ENCODE measurements around the gene OSM. TPM values are rescaled to one million over a fixed set of nuclear protein-coding genes. Genes with fewer than 3 reads are reported as not detected.
A peak's percentile ranks its signal among the peaks of the same experiment; 100 is the strongest.

Gene OSM
- total and polyA plus RNA-seq, 8 donors: 0.17 to 6.3 (median 0.58) TPM

- no peaks in the 10 kb centered on the region for H3K36me3 ChIP-seq
- ATAC-seq (no peak), DNase-seq (no peak)
- H3K9me3 ChIP-seq: no peaks in the 10 kb centered on the region
- H3K4me3 ChIP-seq: peak overlapping the region in 1 of 2 donors; percentile 47
- H3K27ac ChIP-seq: no peak overlapping the region
- TF ChIP-seq CTCF (IDR thresholded peaks at IDR 0.05): no peak
- peaks cover 0 to 54% of the 10 kb centered on the region in 2 donors for H3K27me3 ChIP-seq
- H3K4me1 ChIP-seq: peaks cover 8 to 58% of the 10 kb centered on the region in 2 donors
- intact Hi-C loops (cut with DNase I): no loop called here
Observed at GRCh38 chr22:30247561-30247960, 19.1 kb downstream of the OSM start.

GRCh38 chr22:30246814-30247376, 19.8 kb downstream of the OSM start:
- Histone ChIP-seq H3K4me3 (peak overlapping the region; percentile 34 to 47), H3K27me3 (peaks cover 0 to 54% of the 10 kb centered on the region in 2 donors), H3K36me3 (no peaks in the 10 kb centered on the region), H3K27ac (peak overlapping the region in 1 of 2 donors; percentile 50), H3K9me3 (no peaks in the 10 kb centered on the region), H3K4me1 (peaks cover 8 to 51% of the 10 kb centered on the region in 2 donors)
- peak; percentile 1 for ATAC-seq
- no peak for TF ChIP-seq CTCF (IDR thresholded peaks at IDR 0.05)
- peak in 1 of 4 donors; percentile 76 for DNase-seq
- intact Hi-C loops (cut with DNase I): no loop called here

- Histone ChIP-seq H3K27ac (peak within 1 kb of the TSS in 1 of 2 donors; percentile 50), H3K4me1 (peaks cover 8 to 47% of the 10 kb centered on the region in 2 donors), H3K9me3 (no peaks in the 10 kb centered on the region), H3K4me3 (peak within 1 kb of the TSS; percentile 34 to 47), H3K27me3 (peaks cover 0 to 54% of the 10 kb centered on the region in 2 donors), H3K36me3 (no peaks in the 10 kb centered on the region)
- DNase-seq: peak in 1 of 4 donors; percentile 86
- TF ChIP-seq CTCF (IDR thresholded peaks at IDR 0.05): no peak
- intact Hi-C loops (cut with DNase I): no loop called here
- peak; percentile 53 for ATAC-seq
Observed at GRCh38 chr22:30245985-30246813, 20.5 kb downstream of the OSM start, which contains the start of gene LIF. Gene LIF, minus strand, starts transcription at chr22:30246759. Its CDS starts 64 bp downstream, at chr22:30246695.

GRCh38 chr22:30245181-30245984, 21.3 kb downstream of the OSM start:
- Histone ChIP-seq H3K36me3 (no peaks in the 10 kb centered on the region), H3K9me3 (no peaks in the 10 kb centered on the region), H3K4me1 (peaks cover 8 to 39% of the 10 kb centered on the region in 2 donors), H3K27ac (no peak overlapping the region), H3K4me3 (peak overlapping the region; percentile 34 to 47), H3K27me3 (peaks cover 0 to 54% of the 10 kb centered on the region in 2 donors)
- TF ChIP-seq CTCF (IDR thresholded peaks at IDR 0.05): no peak
- peak in 1 of 4 donors; percentile 55 for DNase-seq
- peak; percentile 32 for ATAC-seq
- intact Hi-C loops (cut with DNase I): no loop called here

Data from left lung (tissue), 10 donors.